Fibroblast of lung (primary cell): Measurements from ENCODE around the gene ST3GAL4. TPM values are rescaled to one million over a fixed set of nuclear protein-coding genes. Genes with fewer than 3 reads are reported as not detected.

ENCODE experiments used
- DNase-seq, 2 donors: peaks; one replicate each; pipeline versions ENCODE4 v3.0.0 to v3.0.0-alpha.2; 2010; ENCODE audit warnings: low read depth in 2 of 2
- H2AFZ ChIP-seq: 2 replicates; pipeline ENCODE4 v1.5.1; 2012; ENCODE audit warnings: low read length, control low read depth, inconsistent platforms
- H3K27ac ChIP-seq: 2 replicates; pipeline ENCODE4 v1.5.1; 2011; ENCODE audit warnings: low read length, control low read depth; ENCODE audit not compliant: insufficient read depth
- H3K27me3 ChIP-seq: 2 replicates; pipeline ENCODE4 v1.5.1; 2011; ENCODE audit warnings: mild to moderate bottlenecking, low read length; ENCODE audit not compliant: control insufficient read depth, insufficient read depth
- H3K36me3 ChIP-seq: 2 replicates; pipeline ENCODE4 v1.5.1; 2011; ENCODE audit warnings: low read length; ENCODE audit not compliant: control insufficient read depth, insufficient read depth
- H3K4me1 ChIP-seq: 2 replicates; pipeline ENCODE4 v1.5.1; 2011; ENCODE audit warnings: low read length; ENCODE audit not compliant: control insufficient read depth, insufficient read depth; ENCODE audit errors: extremely low read depth
- H3K4me2 ChIP-seq: 2 replicates; pipeline ENCODE4 v1.5.1; 2011; ENCODE audit warnings: low read length, control low read depth; ENCODE audit not compliant: insufficient read depth; ENCODE audit errors: extremely low read depth
- H3K4me3 ChIP-seq, 4 experiments: fragments of 200-600 bp in 1 of 4; sonication (generic) in 1 of 4; replicated peaks in 1 of 4; 2 replicates each; pipeline ENCODE4 v1.5.1; 2011 to 2016; ENCODE audit warnings: low read length in 4 of 4, low read depth in 3 of 4, mild to moderate bottlenecking in 3 of 4, control low read depth in 2 of 4, inconsistent platforms in 1 of 4, mixed read lengths in 1 of 4; ENCODE audit not compliant: insufficient read depth in 1 of 4; ENCODE audit errors: control extremely low read depth in 1 of 4
- H3K79me2 ChIP-seq: 2 replicates; pipeline ENCODE4 v1.5.1; 2012; ENCODE audit warnings: mild to moderate bottlenecking, low read length, inconsistent platforms; ENCODE audit not compliant: control insufficient read depth, insufficient read depth
- H3K9ac ChIP-seq: 2 replicates; pipeline ENCODE4 v1.5.1; 2011; ENCODE audit warnings: mild to moderate bottlenecking, low read length, control low read depth; ENCODE audit not compliant: insufficient read depth
- H3K9me3 ChIP-seq: 2 replicates; pipeline ENCODE4 v1.5.1; 2012; ENCODE audit warnings: low read depth, low read length; ENCODE audit not compliant: control insufficient read depth, insufficient read depth
- H4K20me1 ChIP-seq: 2 replicates; pipeline ENCODE4 v1.5.1; 2011; ENCODE audit warnings: low read length; ENCODE audit not compliant: control insufficient read depth, insufficient read depth; ENCODE audit errors: extremely low read depth
- CTCF ChIP-seq, 2 donors: IDR thresholded peaks in 1 of 2; conservative IDR thresholded peaks in 1 of 2; 1 replicate in 1 of 2; 2 replicates in 1 of 2; pipeline ENCODE4 v1.5.1; 2011 to 2012; ENCODE audit warnings: low read length in 2 of 2, control low read depth in 1 of 2, inconsistent platforms in 1 of 2, low read depth in 1 of 2, mild to moderate bottlenecking in 1 of 2
- EZH2 ChIP-seq: IDR thresholded peaks from 2 replicates; pipeline ENCODE4 v1.5.1; 2012; ENCODE audit warnings: low read length, control low read depth, mild to moderate bottlenecking; ENCODE audit errors: missing control alignments
- polyA plus RNA-seq, 2 donors: library from polyadenylated mRNA; depleted of rRNA in 1 of 2; stranded (reverse) in 1 of 2; unstranded in 1 of 2; fragments of >200 nt; gene quantifications; 2 replicates each; pipeline ENCODE4 v1.2.1, GENCODE V29; 2011 to 2012; ENCODE audit warnings: missing spikeins in 1 of 2
- total RNA-seq: library from RNA; depleted of rRNA; stranded (reverse); fragments of >200 nt; gene quantifications from 2 replicates; pipeline ENCODE4 v1.2.1, GENCODE V29; 2014

ST3GAL4 gene
- total and polyA plus RNA-seq, 2 donors (not counting 1 experiment from before 2014, with no cell fraction given): 16.7 to 36.8 TPM

GRCh38 chr11:126387857-126388256 lies 32.4 kb downstream of the ST3GAL4 start:
- Histone ChIP-seq H3K27me3 (no peaks in the 10 kb centered on the region), H3K79me2 (no peaks in the 10 kb centered on the region), H4K20me1 (no peaks in the 10 kb centered on the region), H3K36me3 (no peaks in the 10 kb centered on the region), H3K9ac (no peak overlapping the region), H2AFZ (no peak overlapping the region), H3K27ac (no peak overlapping the region), H3K4me1 (no peaks in the 10 kb centered on the region), H3K9me3 (no peaks in the 10 kb centered on the region), H3K4me2 (no peak overlapping the region), H3K4me3 (no peak overlapping the region)
- DNase-seq: no peak
- no peak for TF ChIP-seq CTCF (conservative IDR thresholded peaks at IDR 0.05 in 1 of 2, IDR thresholded peaks at IDR 0.05 in 1 of 2; ENCODE audit: low read depth in 1 of 2, low read length in 2 of 2)
- TF ChIP-seq EZH2: no peak

GRCh38 chr11:126390272-126390867 lies 34.9 kb downstream of the ST3GAL4 start:
- DNase-seq: no peak
- no peaks in the 10 kb centered on the region for H3K79me2 ChIP-seq
- H3K9ac ChIP-seq: no peak overlapping the region
- H3K27ac ChIP-seq: no peak overlapping the region
- no peak overlapping the region for H2AFZ ChIP-seq
- H3K4me3 ChIP-seq: no peak overlapping the region
- H3K9me3 ChIP-seq: no peaks in the 10 kb centered on the region
- no peaks in the 10 kb centered on the region for H3K4me1 ChIP-seq
- no peaks in the 10 kb centered on the region for H3K27me3 ChIP-seq
- H4K20me1 ChIP-seq: no peaks in the 10 kb centered on the region
- TF ChIP-seq EZH2: no peak
- TF ChIP-seq CTCF (conservative IDR thresholded peaks at IDR 0.05 in 1 of 2, IDR thresholded peaks at IDR 0.05 in 1 of 2; ENCODE audit: low read depth in 1 of 2, low read length in 2 of 2): no peak
- H3K36me3 ChIP-seq: no peaks in the 10 kb centered on the region
- no peak overlapping the region for H3K4me2 ChIP-seq

- Histone ChIP-seq H3K4me1 (no peaks in the 10 kb centered on the region), H3K4me2 (no peak overlapping the region), H4K20me1 (no peaks in the 10 kb centered on the region), H3K79me2 (no peaks in the 10 kb centered on the region), H3K36me3 (no peaks in the 10 kb centered on the region), H2AFZ (no peak overlapping the region), H3K27ac (no peak overlapping the region), H3K27me3 (no peaks in the 10 kb centered on the region), H3K9me3 (no peaks in the 10 kb centered on the region), H3K9ac (no peak overlapping the region), H3K4me3 (no peak overlapping the region)
- no peak for DNase-seq
- TF ChIP-seq EZH2: no peak
- no peak for TF ChIP-seq CTCF (conservative IDR thresholded peaks at IDR 0.05 in 1 of 2, IDR thresholded peaks at IDR 0.05 in 1 of 2; ENCODE audit: low read depth in 1 of 2, low read length in 2 of 2)
Observed at GRCh38 chr11:126391286-126391954, 35.9 kb downstream of the ST3GAL4 start.
